ENCODE data around the gene MEGF8.

The MEGF8 gene

GRCh38 chr19:42378225-42379215 lies 53.1 kb downstream of the MEGF8 start:
- DNase-seq (ENCODE audit: low read depth in 4 of 4, low spot score in 1 of 4): no peak

DNA sequence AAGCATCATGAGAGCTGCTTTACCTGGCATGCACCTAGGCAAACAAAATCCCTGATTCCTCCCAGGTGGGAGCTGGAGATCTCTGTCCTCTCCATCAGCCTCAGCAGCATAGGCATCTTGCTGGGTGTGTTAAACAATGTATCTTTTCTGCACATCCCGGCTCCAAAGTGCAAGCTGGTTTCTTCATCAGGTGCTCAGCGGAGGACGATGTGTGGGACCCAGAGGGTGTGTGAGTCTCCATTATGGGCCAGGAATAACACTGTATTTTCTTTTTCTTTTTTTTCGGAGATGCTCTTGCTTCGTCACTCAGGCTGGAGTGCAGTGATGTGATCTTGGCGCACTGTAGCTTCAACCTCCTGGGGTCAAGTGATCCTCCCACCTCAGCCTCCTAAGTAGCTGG lies 54.7 kb downstream of the MEGF8 start:
- no peak for DNase-seq (ENCODE audit: low read depth in 4 of 4, low spot score in 1 of 4)

- peak; percentile 33 to 57 (median 50) for DNase-seq (ENCODE audit: low read depth in 4 of 4, low spot score in 1 of 4)
Measured at GRCh38 chr19:42386974-42387707, 61.7 kb downstream of the MEGF8 start.

- DNase-seq (ENCODE audit: low read depth in 4 of 4, low spot score in 1 of 4): no peak
Measured at GRCh38 chr19:42388851-42389489, 63.5 kb downstream of the MEGF8 start.

DNA sequence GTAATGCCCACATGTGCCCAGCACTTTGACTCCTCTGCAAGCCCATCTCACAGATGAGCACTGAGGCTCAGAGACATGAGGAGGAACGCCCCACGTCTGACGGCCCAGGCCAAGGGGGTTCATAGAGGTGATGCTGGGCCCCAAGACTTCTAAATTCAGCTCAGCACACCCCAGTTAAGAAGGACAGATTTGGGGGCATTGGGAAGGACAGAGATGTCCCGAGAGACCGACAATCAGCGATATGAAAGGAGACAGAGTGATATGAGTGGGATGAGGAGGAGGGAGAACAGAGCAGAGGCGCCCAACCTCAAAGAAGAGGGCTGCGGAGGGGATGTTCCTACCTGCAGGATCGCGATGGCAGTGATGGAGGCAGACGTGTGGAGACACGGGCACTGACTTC lies 64.5 kb downstream of the MEGF8 start, which contains the start of gene CNFN:
Gene CNFN, minus strand, starts transcription at position 399 of the 400 bp plus-strand sequence. CDS start 1,260 bp downstream, outside the sequence.
- no peak for DNase-seq (ENCODE audit: low read depth in 4 of 4, low spot score in 1 of 4)

GRCh38 chr19:42392165-42392564 lies 66.7 kb downstream of the MEGF8 start:
- DNase-seq (ENCODE audit: low read depth in 4 of 4, low spot score in 1 of 4): no peak

- DNase-seq (ENCODE audit: low read depth in 4 of 4, low spot score in 1 of 4): no peak
Measured at GRCh38 chr19:42394751-42395150, 69.3 kb downstream of the MEGF8 start.

DNA sequence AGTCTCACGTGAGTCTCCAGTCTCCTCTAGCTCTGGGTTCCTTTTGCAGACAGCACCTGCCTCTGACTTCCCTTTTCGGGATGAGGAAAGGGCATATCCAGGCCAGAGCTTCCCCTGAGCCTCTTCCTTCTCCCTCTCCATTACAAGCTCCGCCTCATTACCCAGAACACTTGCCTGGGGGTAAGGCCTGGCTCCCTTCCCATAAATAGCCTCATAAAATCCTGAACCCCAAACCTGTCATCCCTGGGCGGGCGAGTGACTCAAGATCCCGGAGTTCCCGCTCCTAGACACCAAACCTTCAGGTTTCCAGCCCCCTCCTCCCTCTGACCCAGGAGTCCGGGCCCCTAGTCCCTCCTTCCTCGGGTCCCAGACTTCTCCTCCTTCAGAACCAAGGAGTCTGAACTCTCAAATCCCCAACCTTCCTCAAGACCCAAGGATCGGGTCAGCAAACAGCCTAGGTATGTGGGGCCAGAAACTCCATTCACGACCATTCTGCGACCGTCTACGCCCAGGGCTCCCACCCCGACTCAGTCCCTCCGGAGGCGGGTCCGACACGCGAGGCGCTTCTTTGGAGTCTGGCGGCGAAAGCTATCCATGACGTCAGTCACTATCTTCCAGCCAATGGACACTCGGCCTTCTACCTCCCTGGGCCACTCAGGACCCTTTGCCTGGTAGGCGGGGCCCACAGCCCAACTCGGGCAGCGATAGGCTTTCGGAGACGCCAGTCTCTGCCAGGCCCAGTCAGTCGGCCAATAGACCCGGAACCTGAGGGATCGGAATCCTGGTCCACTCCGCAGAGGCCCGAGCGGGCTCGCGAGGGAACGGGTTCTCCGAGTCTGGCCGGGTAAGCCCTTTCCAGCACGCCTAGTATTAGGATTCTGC lies 71.2 kb downstream of the MEGF8 start:
- peak; percentile 77 to 96 (median 88) for DNase-seq (ENCODE audit: low read depth in 4 of 4, low spot score in 1 of 4)

GRCh38 chr19:42397263-42398166 lies 72.1 kb downstream of the MEGF8 start:
- no peak for DNase-seq (ENCODE audit: low read depth in 4 of 4, low spot score in 1 of 4)

- no peak for DNase-seq (ENCODE audit: low read depth in 4 of 4, low spot score in 1 of 4)
Measured at GRCh38 chr19:42400404-42400803, 75.0 kb downstream of the MEGF8 start.

DNA sequence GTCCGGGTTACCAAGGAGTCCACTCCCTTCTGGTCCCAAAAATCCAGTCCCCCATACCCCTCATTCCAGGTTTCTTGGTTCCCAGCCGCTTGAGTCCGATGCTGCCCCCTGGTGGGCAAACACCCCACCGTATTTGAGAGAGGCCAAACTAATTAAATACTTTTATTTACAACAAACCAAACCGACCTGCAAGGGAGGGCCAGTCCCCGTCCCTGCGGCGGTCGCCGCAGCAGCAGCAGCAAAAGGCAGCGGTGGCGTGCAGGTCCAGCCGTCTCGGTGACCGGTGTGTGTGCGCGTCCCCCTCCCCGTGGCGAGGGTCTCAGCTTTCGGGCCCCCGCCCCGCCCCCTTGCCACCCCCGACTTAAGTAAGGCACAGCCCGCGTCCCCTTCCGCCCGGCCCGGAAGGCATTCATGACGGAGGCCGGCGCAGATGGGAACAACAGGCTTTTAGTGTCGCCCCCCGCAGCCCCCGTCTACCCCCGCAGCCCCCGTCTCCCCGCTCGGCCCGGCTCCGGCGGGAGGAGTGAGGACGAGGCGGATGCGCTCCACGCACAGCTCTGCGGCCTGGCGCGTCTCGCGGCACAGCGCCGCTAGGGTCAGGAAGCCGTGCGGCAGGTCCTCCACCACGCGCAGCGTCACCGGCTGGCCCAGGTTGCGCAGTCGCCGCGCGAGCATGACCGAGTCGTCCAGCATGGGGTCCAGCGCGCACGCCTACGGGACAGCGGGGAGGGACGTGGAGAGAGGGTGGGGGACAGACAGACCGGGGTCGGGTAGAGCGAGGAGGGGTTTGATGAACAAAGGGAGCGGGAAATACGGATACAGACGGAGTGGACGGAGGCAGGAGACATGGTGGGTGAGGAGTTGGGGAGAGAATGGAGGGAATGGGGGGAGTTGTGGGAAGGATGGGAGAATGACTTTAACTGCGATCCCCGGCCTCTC lies 76.2 kb downstream of the MEGF8 start:
- DNase-seq (ENCODE audit: low read depth in 4 of 4, low spot score in 1 of 4): peak; percentile 58 to 63 (median 60)

- DNase-seq (ENCODE audit: low read depth in 4 of 4, low spot score in 1 of 4): no peak
Measured at GRCh38 chr19:42402376-42403116, 77.1 kb downstream of the MEGF8 start.

GRCh38 chr19:42403586-42403985 lies 78.2 kb downstream of the MEGF8 start:
- no peak for DNase-seq (ENCODE audit: low read depth in 4 of 4, low spot score in 1 of 4)

DNA sequence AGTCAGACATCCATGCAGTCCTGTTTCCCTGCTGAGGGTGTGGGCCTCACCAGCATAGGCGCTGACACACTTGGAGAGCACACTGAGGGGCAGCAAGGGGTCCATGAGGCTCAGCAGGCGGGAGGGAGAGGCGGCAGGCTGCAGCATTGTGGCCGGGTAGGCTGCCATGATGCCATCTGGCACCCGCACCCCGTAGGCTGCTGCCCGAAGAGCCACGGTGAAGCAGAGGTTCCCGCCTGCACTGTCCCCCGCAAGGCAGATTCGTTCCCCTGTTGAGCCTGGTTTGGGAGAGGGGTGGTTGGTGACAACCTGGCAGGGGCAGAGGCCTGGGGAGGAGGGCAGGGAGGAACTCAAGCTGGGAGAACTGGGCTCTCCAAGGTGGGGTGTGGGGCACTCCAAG lies 80.7 kb downstream of the MEGF8 start:
- no peak for DNase-seq (ENCODE audit: low read depth in 4 of 4, low spot score in 1 of 4)

DNA sequence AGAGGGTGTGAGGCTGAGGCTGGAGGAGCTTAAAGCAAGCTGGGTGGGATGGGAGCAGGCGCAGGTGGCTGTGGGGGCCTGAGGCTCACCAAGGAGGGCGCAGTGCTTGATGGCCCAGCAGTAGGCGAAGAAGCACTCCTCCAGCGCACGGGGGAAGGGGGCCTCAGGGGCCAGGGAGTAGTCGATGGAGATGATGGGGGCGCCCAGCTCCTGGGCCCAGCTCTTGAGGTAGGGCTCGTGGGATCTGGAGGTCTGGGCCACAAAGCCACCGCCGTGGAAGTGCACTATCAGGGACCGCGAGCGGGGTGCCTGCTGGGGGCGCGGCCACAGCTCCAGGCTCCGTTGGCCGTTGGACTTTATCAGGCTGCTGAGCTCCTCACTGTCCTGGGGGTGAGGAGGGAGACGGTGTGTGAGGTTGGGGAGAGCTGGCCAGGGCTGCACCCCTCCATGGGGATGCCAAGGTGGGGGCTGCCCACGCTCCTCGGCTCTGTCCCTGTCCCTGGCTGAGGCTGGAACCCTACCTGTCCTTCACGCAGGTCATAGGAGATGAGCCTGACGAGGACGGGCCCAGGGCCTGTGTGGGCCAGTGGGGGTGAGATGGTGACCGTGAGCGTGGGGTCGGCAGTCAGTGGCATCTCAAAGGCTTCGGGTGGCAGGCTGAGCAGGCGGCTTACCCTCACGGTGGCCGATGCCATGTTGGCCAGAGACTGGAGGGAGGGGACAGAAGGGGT lies 81.8 kb downstream of the MEGF8 start:
- no peak for DNase-seq (ENCODE audit: low read depth in 4 of 4, low spot score in 1 of 4)

DNA sequence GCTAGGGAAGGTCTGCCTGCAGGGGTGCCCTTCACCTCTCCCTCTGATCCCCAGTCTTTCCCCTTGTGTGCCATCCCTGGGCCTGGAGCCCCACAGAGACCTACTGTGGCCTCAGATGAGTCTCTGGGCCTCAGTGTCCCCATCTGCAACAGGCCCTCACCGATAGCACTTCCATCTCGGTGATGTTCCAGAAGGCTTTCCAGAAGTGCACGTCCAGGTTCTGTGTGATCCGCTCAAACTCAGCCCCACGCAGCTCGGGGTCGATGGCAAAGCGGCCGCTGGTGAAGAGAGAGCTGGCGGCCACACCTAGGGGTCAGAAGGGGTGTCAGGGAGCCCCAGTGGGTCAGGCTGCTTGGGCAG lies 82.4 kb downstream of the MEGF8 start:
- no peak for DNase-seq (ENCODE audit: low read depth in 4 of 4, low spot score in 1 of 4)

- DNase-seq (ENCODE audit: low read depth in 4 of 4, low spot score in 1 of 4): no peak
Measured at GRCh38 chr19:42409477-42409876, 84.0 kb downstream of the MEGF8 start.

Data from stimulated activated CD4-positive, alpha-beta T cell treated with anti-CD3 and anti-CD28 coated beads, Interleukin-1b, Interleukin-23, amount 100 ng/mL, for 24 hours (primary cell).